Measurements from ENCODE around the gene WBP1. TPM values are rescaled to one million over a fixed set of nuclear protein-coding genes. Genes with fewer than 3 reads are reported as not detected.

The WBP1 gene
- total RNA-seq, 6 experiments from 2014 or later: 51.0 to 73.1 (median 56.7) TPM

- Mint-ChIP-seq H3K27me3 (ENCODE audit: insufficient read depth) (no peaks in the 10 kb centered on the region; the same call in 1 of the 2 replicates), H3K4me1 (ENCODE audit: low read depth) (peaks cover 4% of the 10 kb centered on the region), H3K9me3 (no peaks in the 10 kb centered on the region), H3K4me3 (peak overlapping the region; percentile 62; the same call in 1 of the 2 replicates), H3K27ac (no peak overlapping the region), H3K36me3 (ENCODE audit: low read depth) (no peaks in the 10 kb centered on the region)
- DNase-seq: no peak
- TF ChIP-seq, protein P1, sequence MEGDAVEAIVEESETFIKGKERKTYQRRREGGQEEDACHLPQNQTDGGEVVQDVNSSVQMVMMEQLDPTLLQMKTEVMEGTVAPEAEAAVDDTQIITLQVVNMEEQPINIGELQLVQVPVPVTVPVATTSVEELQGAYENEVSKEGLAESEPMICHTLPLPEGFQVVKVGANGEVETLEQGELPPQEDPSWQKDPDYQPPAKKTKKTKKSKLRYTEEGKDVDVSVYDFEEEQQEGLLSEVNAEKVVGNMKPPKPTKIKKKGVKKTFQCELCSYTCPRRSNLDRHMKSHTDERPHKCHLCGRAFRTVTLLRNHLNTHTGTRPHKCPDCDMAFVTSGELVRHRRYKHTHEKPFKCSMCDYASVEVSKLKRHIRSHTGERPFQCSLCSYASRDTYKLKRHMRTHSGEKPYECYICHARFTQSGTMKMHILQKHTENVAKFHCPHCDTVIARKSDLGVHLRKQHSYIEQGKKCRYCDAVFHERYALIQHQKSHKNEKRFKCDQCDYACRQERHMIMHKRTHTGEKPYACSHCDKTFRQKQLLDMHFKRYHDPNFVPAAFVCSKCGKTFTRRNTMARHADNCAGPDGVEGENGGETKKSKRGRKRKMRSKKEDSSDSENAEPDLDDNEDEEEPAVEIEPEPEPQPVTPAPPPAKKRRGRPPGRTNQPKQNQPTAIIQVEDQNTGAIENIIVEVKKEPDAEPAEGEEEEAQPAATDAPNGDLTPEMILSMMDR (IDR thresholded peaks at IDR 0.05): no peak
Observed at GRCh38 chr2:74415762-74416395, 42.4 kb upstream of the WBP1 start.

- no peak for DNase-seq
- Mint-ChIP-seq H3K4me3 (no peak overlapping the region), H3K27me3 (ENCODE audit: insufficient read depth) (no peaks in the 10 kb centered on the region; the same call in 1 of the 2 replicates), H3K4me1 (ENCODE audit: low read depth) (peaks cover 7% of the 10 kb centered on the region), H3K36me3 (ENCODE audit: low read depth) (no peaks in the 10 kb centered on the region), H3K9me3 (no peaks in the 10 kb centered on the region), H3K27ac (no peak overlapping the region)
- TF ChIP-seq, protein P1 (IDR thresholded peaks at IDR 0.05): peak; percentile 43
Observed at GRCh38 chr2:74416778-74417177, 41.5 kb upstream of the WBP1 start.

GRCh38 chr2:74417197-74417596 is 41.0 kb upstream of the WBP1 start:
- H3K4me3 Mint-ChIP-seq: no peak overlapping the region
- no peak for DNase-seq
- H3K27ac Mint-ChIP-seq: no peak overlapping the region
- TF ChIP-seq, protein P1 (IDR thresholded peaks at IDR 0.05): no peak
- no peaks in the 10 kb centered on the region for H3K9me3 Mint-ChIP-seq
- H3K27me3 Mint-ChIP-seq (ENCODE audit: insufficient read depth): no peaks in the 10 kb centered on the region; the same call in 1 of the 2 replicates
- no peaks in the 10 kb centered on the region for H3K36me3 Mint-ChIP-seq (ENCODE audit: low read depth)
- peaks cover 10% of the 10 kb centered on the region for H3K4me1 Mint-ChIP-seq (ENCODE audit: low read depth)

DNA sequence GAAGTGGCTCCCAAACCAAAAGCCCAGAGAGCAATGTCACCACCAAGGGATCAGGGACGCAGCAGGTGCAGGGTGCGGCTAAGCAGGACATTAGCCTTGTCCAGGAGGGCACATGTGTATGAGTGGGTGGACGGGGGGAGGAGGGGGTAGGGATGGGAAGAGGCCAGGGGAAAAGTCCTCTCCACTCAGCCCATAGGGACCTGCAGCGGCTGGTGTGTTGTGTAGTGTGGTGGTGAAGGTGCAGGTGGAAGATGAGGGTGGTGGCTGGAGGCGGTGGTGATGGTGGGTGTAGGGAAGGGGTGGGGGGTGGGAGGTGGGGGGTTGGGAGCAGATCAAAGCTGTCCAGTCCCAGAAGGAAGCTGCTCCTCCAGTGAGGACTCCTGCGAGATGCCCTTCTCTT is 40.5 kb upstream of the WBP1 start:
- H3K27me3 Mint-ChIP-seq (ENCODE audit: insufficient read depth): no peaks in the 10 kb centered on the region; the same call in 1 of the 2 replicates
- no peak for DNase-seq

DNA sequence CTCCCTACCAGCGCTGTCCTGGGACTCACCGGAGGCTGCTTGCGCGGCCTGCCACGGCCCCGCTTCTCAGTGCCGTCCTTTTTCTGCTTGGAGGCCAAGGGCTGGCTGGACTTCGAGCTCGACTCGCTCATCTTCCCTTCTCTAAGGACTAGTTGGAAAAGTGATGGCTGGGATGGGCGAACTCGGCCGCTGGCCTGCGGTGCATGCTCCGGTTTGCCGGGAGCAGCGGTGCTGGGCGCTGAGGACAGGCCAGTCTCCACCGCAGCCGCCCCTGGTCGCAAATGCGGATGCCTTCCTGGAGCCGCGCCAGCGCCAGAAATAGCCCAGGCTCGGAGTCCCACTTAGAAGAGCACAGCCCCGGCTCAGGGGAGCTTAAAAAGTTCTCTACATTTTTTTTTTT is 39.9 kb upstream of the WBP1 start:
- no peak for DNase-seq
- Mint-ChIP-seq H3K27ac (no peak overlapping the region), H3K36me3 (ENCODE audit: low read depth) (no peaks in the 10 kb centered on the region), H3K4me3 (no peak overlapping the region), H3K27me3 (ENCODE audit: insufficient read depth) (no peaks in the 10 kb centered on the region; the same call in 1 of the 2 replicates), H3K4me1 (ENCODE audit: low read depth) (peaks cover 21% of the 10 kb centered on the region), H3K9me3 (no peaks in the 10 kb centered on the region)
- TF ChIP-seq, protein P1 (IDR thresholded peaks at IDR 0.05): no peak

More for the DNA sequence above, 40.5 kb upstream of the WBP1 start:
- TF ChIP-seq, protein P1 (IDR thresholded peaks at IDR 0.05): no peak
- Mint-ChIP-seq H3K36me3 (ENCODE audit: low read depth) (no peaks in the 10 kb centered on the region), H3K9me3 (no peaks in the 10 kb centered on the region), H3K4me3 (no peak overlapping the region), H3K27ac (no peak overlapping the region), H3K4me1 (ENCODE audit: low read depth) (peaks cover 16% of the 10 kb centered on the region)
